Neural progenitor cell (in vitro differentiated cells): ENCODE measurements around the gene RDH11. TPM values are rescaled to one million over a fixed set of nuclear protein-coding genes. Genes with fewer than 3 reads are reported as not detected.

ENCODE experiments used
- DNase-seq: peaks from one replicate; pipeline ENCODE4 v3.0.0-alpha.2; 2016; ENCODE audit warnings: low spot score
- H2AFZ ChIP-seq: fragments of 200-600 bp; sonication (generic); replicated peaks from 2 replicates; pipeline ENCODE4 v1.6.1; 2016; ENCODE audit warnings: antibody characterized with exemption
- H3F3A ChIP-seq: fragments of 200-600 bp; sonication (generic); 2 replicates; pipeline ENCODE4 v1.6.1; 2016; ENCODE audit warnings: antibody characterized with exemption, low read depth
- H3K27ac ChIP-seq: fragments of 200-600 bp; sonication (generic); 2 replicates; pipeline ENCODE4 v1.5.1; 2016; ENCODE audit warnings: mild to moderate bottlenecking
- H3K27me3 ChIP-seq: fragments of 200-600 bp; sonication (generic); 2 replicates; pipeline ENCODE4 v1.6.1; 2016; ENCODE audit warnings: mild to moderate bottlenecking, moderate library complexity
- H3K36me3 ChIP-seq: fragments of 200-600 bp; sonication (generic); 2 replicates; pipeline ENCODE4 v1.5.1; 2016
- H3K4me1 ChIP-seq: fragments of 200-600 bp; sonication (generic); 2 replicates; pipeline ENCODE4 v1.6.1; 2016; ENCODE audit warnings: mixed run types
- H3K4me2 ChIP-seq: fragments of 200-600 bp; sonication (generic); 2 replicates; pipeline ENCODE4 v1.6.1; 2016
- H3K4me3 ChIP-seq: fragments of 200-600 bp; sonication (generic); 2 replicates; pipeline ENCODE4 v1.5.1; 2016
- H3K79me2 ChIP-seq: fragments of 200-600 bp; sonication (generic); 2 replicates; pipeline ENCODE4 v1.6.1; 2016; ENCODE audit warnings: low read depth
- H3K9ac ChIP-seq: fragments of 200-600 bp; sonication (generic); 2 replicates; pipeline ENCODE4 v1.6.1; 2016
- H3K9me3 ChIP-seq: fragments of 200-600 bp; sonication (generic); 2 replicates; pipeline ENCODE4 v1.5.1; 2016; ENCODE audit warnings: low read depth
- H4K20me1 ChIP-seq: fragments of 200-600 bp; sonication (generic); 2 replicates; pipeline ENCODE4 v1.6.1; 2016; ENCODE audit warnings: low read depth
- H3K27ac Mint-ChIP-seq: 3 replicates; pipeline ENCODE4 v1.8.0; 2021; ENCODE audit warnings: mixed read lengths
- H3K27me3 Mint-ChIP-seq: 2 replicates; pipeline ENCODE4 v1.8.0; 2022; ENCODE audit warnings: low read depth, mild to moderate bottlenecking, inconsistent platforms, moderate library complexity, mixed read lengths; ENCODE audit not compliant: insufficient read depth
- H3K36me3 Mint-ChIP-seq: 3 replicates; pipeline ENCODE4 v1.8.0; 2021; ENCODE audit warnings: mixed read lengths
- H3K4me1 Mint-ChIP-seq: 3 replicates; pipeline ENCODE4 v1.8.0; 2021; ENCODE audit warnings: mixed read lengths
- H3K4me3 Mint-ChIP-seq: 3 replicates; pipeline ENCODE4 v1.8.0; 2021; ENCODE audit warnings: mild to moderate bottlenecking, moderate library complexity, mixed read lengths
- H3K9me3 Mint-ChIP-seq: 3 replicates; pipeline ENCODE4 v1.8.0; 2020; ENCODE audit warnings: mixed read lengths
- EZH2 ChIP-seq: fragments of 200-600 bp; sonication (generic); IDR thresholded peaks from 2 replicates; pipeline ENCODE4 v1.6.1; 2017; ENCODE audit warnings: antibody characterized with exemption, mild to moderate bottlenecking, moderate library complexity
- EZH2phosphoT487 ChIP-seq: fragments of 200-600 bp; sonication (generic); IDR thresholded peaks from 2 replicates; pipeline ENCODE4 v1.6.1; 2017; ENCODE audit warnings: antibody characterized with exemption
- total RNA-seq: library from RNA; depleted of rRNA; stranded (reverse); fragments of >200 nt; gene quantifications from 2 replicates; pipeline ENCODE4 v1.2.3, GENCODE V29; 2015; ENCODE audit warnings: low replicate concordance
- TF ChIP-seq, protein P1 (sequence below): fragments of 200-600 bp; sonication (generic); IDR thresholded peaks from 2 replicates; pipeline ENCODE4 v1.5.1; 2017; ENCODE audit warnings: antibody characterized with exemption, mild to moderate bottlenecking

RDH11 gene
- total RNA-seq, 1 donor from 2014 or later = 90.6 TPM

GRCh38 chr14:67673451-67673850 is 22.1 kb downstream of the RDH11 start:
- Histone ChIP-seq H3F3A (peaks cover 38% of the 10 kb centered on the region), H3K9ac (peak overlapping the region; percentile 99), H3K4me2 (peak overlapping the region; percentile 90), H3K79me2 (peaks cover 62% of the 10 kb centered on the region), H3K4me3 (peak overlapping the region; percentile 76), H3K4me1 (peaks cover 7% of the 10 kb centered on the region), H4K20me1 (peaks cover 50% of the 10 kb centered on the region), H3K36me3 (peaks cover 4% of the 10 kb centered on the region), H2AFZ (no peak overlapping the region), H3K27me3 (no peaks in the 10 kb centered on the region), H3K9me3 (no peaks in the 10 kb centered on the region), H3K27ac (no peak overlapping the region)
- H3K27me3 Mint-ChIP-seq = no peaks in the 10 kb centered on the region
- H3K36me3 Mint-ChIP-seq = peaks cover 12% of the 10 kb centered on the region
- TF ChIP-seq EZH2 = no peak
- no peak for TF ChIP-seq EZH2phosphoT487
- TF ChIP-seq, protein P1, sequence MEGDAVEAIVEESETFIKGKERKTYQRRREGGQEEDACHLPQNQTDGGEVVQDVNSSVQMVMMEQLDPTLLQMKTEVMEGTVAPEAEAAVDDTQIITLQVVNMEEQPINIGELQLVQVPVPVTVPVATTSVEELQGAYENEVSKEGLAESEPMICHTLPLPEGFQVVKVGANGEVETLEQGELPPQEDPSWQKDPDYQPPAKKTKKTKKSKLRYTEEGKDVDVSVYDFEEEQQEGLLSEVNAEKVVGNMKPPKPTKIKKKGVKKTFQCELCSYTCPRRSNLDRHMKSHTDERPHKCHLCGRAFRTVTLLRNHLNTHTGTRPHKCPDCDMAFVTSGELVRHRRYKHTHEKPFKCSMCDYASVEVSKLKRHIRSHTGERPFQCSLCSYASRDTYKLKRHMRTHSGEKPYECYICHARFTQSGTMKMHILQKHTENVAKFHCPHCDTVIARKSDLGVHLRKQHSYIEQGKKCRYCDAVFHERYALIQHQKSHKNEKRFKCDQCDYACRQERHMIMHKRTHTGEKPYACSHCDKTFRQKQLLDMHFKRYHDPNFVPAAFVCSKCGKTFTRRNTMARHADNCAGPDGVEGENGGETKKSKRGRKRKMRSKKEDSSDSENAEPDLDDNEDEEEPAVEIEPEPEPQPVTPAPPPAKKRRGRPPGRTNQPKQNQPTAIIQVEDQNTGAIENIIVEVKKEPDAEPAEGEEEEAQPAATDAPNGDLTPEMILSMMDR = no peak
- DNase-seq = no peak
- no peaks in the 10 kb centered on the region for H3K9me3 Mint-ChIP-seq
- no peak overlapping the region for H3K27ac Mint-ChIP-seq
- peak overlapping the region; percentile 90 for H3K4me3 Mint-ChIP-seq
- H3K4me1 Mint-ChIP-seq = peaks cover 19% of the 10 kb centered on the region

GRCh38 chr14:67668559-67668958 is 27.0 kb downstream of the RDH11 start:
- Histone ChIP-seq H4K20me1 (peaks cover 58% of the 10 kb centered on the region), H3K27me3 (no peaks in the 10 kb centered on the region), H3K4me3 (no peak overlapping the region), H3K9ac (no peak overlapping the region), H2AFZ (no peak overlapping the region), H3K36me3 (no peaks in the 10 kb centered on the region), H3K4me1 (peaks cover 4% of the 10 kb centered on the region), H3K79me2 (peaks cover 95% of the 10 kb centered on the region), H3K9me3 (no peaks in the 10 kb centered on the region), H3F3A (no peaks in the 10 kb centered on the region), H3K27ac (no peak overlapping the region), H3K4me2 (no peak overlapping the region)
- Mint-ChIP-seq H3K4me3 (no peak overlapping the region), H3K9me3 (no peaks in the 10 kb centered on the region), H3K27me3 (no peaks in the 10 kb centered on the region), H3K36me3 (peaks cover 4% of the 10 kb centered on the region), H3K27ac (no peak overlapping the region), H3K4me1 (peaks cover 13% of the 10 kb centered on the region)
- DNase-seq = no peak
- TF ChIP-seq EZH2phosphoT487 (no peak), EZH2 (no peak)
- TF ChIP-seq, protein P1 = no peak

GRCh38 chr14:67666750-67667449 is 28.7 kb downstream of the RDH11 start:
- Histone ChIP-seq H3K36me3 (no peaks in the 10 kb centered on the region), H2AFZ (no peak overlapping the region), H3K9ac (no peak overlapping the region), H4K20me1 (peaks cover 43% of the 10 kb centered on the region), H3F3A (no peaks in the 10 kb centered on the region), H3K27me3 (no peaks in the 10 kb centered on the region), H3K4me2 (no peak overlapping the region), H3K9me3 (no peaks in the 10 kb centered on the region), H3K27ac (no peak overlapping the region), H3K4me3 (no peak overlapping the region), H3K4me1 (no peaks in the 10 kb centered on the region), H3K79me2 (peaks cover 91% of the 10 kb centered on the region)
- peaks cover 8% of the 10 kb centered on the region for H3K36me3 Mint-ChIP-seq
- no peaks in the 10 kb centered on the region for H3K9me3 Mint-ChIP-seq
- TF ChIP-seq, protein P1 = peak; percentile 67
- TF ChIP-seq EZH2 = no peak
- H3K4me1 Mint-ChIP-seq = peaks cover 4% of the 10 kb centered on the region
- no peak overlapping the region for H3K4me3 Mint-ChIP-seq
- no peak overlapping the region for H3K27ac Mint-ChIP-seq
- peak; percentile 55 for DNase-seq
- no peaks in the 10 kb centered on the region for H3K27me3 Mint-ChIP-seq
